Measurements from ENCODE around the gene LHB.
A peak's percentile ranks its signal among the peaks of the same experiment; 100 is the strongest.
"Not testable (repeated sequence)": the region's sequence is repeated elsewhere in the genome, so short reads cannot be mapped to it uniquely, and the experiment has no call there.

Gene LHB

DNA sequence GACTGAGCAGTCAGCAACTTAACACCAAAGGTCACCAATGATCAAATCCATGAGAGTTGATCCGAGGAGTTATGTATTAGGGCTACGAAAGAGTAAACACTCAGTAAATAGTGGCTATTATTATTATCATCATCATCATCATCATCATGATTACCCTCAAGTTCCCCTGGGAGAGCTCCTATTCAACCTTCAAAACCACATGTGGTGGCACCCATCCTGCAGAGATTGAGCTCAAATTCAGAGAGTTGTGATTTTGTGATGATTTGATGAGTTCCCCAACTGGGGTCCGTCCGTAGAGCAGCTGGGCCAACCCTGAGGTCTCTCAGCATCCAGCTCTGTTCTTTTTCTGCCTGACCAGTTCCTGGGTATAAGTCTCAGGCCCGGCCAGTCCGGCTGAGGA lies 8.2 kb upstream of the LHB start:
- H3K36me3 Mint-ChIP-seq; H3K4me3 Mint-ChIP-seq; DNase-seq (ENCODE audit: low spot score in 2 of 2); ATAC-seq (ENCODE audit: low read depth); H3K27ac Mint-ChIP-seq; H3K27me3 Mint-ChIP-seq; H3K9me3 Mint-ChIP-seq: not testable (repeated sequence)
- H3K4me1 Mint-ChIP-seq = peaks cover 11% of the 10 kb centered on the region

DNA sequence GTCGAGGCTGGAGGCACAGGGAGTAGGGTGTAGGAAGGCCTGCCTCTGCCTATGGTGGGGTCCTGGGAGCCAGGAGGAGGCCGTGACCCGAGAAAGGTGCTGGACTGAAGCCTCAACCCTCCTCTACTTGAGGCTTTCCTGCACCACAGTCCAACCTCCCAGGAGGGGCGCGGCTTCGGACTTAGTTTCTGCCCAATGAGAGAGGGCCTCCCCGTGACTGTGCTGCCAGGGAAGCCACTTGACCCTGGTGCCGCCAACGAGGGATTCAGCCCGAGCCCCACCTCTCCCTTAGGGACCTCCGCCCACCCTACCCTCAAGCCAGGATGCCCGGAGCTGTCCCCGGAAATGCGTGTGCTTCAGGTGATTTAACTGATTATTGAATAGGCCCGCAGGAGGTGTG lies 7.3 kb upstream of the LHB start, which contains the start of gene CGB3:
Gene CGB3 (minus strand): TSS at position 101 of the 400 bp plus-strand sequence. CDS start 362 bp downstream, outside the sequence.
- H3K4me1 Mint-ChIP-seq = peaks cover 12% of the 10 kb centered on the region
- H3K36me3 Mint-ChIP-seq; H3K4me3 Mint-ChIP-seq; H3K27me3 Mint-ChIP-seq; DNase-seq (ENCODE audit: low spot score in 2 of 2); ATAC-seq (ENCODE audit: low read depth); H3K9me3 Mint-ChIP-seq; H3K27ac Mint-ChIP-seq: not testable (repeated sequence)

DNA sequence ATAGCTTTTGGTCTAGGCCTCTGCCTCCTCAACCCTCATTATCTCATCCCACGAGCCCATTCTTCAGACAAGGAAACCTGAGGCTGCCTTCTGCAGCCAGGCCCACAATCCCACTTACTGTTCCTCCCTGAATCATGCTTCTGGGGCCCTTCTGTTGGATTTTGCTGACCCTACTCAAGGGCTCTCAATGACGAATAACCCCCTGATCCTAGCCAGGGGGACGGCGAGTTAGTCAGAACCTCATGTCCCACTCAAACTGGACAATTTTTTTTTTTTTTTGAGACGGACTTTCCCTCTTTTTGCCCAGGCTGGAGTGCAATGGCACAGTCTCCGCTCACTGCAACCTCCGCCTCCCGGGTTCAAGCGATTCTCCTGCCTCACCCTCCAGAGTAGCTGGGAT lies 5.2 kb upstream of the LHB start:
- DNase-seq (ENCODE audit: low spot score in 2 of 2) (no peak), ATAC-seq (ENCODE audit: low read depth) (no peak)
- Mint-ChIP-seq H3K9me3 (no peaks in the 10 kb centered on the region), H3K4me3 (no peak overlapping the region), H3K27ac (no peak overlapping the region), H3K36me3 (no peaks in the 10 kb centered on the region), H3K27me3 (no peaks in the 10 kb centered on the region), H3K4me1 (peaks cover 16% of the 10 kb centered on the region)

DNA sequence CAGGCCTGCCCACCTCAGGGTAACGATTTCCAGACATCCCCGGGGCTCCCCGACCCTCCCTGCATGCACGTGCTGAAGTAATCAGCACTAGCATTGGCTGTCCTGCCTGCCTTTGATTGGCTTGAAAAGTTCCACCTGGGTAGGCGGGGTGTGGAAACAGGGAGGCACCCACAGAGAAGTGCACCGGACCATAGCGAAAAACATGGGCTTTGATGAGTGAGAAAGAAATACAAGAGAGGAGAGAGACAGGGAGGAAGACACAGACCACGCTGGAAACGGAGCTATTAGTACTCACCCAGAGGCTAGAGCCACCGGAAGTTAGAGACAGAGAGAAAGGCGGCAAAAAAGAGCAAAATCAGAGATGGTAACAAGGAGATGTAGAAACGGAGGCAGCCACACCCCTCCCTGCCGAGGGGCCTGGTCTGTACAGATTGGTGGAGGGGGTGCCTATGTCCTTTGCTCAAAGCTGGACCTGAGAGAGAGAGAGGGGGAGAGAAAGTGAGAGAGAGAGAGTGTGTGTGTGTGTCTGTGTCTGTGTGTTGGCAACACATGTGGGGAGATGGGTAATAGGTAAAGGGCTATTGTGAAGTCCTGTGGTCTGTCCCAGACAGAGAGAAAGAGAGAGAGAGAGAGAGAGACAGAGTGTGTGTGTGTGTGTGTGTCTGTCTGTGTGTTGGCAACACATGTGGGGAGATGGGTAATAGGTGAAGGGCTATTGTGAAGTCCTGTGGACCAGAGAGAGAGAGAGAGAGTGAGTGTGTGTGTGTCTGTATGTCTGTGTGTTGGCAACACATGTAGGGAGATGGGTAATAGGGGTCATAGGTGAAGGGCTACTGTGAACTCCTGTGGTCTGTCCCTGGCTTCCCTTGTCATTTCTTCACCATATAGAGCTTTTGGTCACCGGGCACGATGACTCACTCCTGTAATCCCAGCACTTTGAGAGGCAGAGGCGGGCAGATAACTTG lies 4.3 kb upstream of the LHB start:
- Mint-ChIP-seq H3K27ac (peak overlapping the region; percentile 1), H3K36me3 (no peaks in the 10 kb centered on the region), H3K4me3 (peak overlapping the region; percentile 22), H3K27me3 (no peaks in the 10 kb centered on the region), H3K4me1 (peaks cover 16% of the 10 kb centered on the region), H3K9me3 (no peaks in the 10 kb centered on the region)
- no peak for DNase-seq (ENCODE audit: low spot score in 2 of 2)
- no peak for ATAC-seq (ENCODE audit: low read depth)

DNA sequence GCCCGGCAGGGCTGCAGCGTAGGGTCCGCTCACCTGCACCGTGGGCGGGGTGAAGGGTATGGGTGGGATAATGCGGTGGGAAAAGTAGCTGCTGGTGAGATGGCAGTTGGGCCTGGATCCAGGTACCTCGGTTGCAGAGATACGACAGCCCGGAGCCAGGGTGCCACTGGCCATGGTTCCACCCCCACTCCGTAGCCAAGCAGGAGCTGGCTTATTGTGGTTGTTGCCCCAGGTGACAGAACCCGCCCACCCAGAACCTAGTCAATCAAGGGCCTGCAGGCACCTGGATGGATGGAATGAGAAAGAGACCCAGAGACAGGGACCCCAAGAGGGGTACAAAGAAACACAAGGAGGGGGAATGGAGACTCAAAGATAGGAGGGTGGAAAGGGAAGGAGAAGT lies 3.5 kb upstream of the LHB start:
- no peaks in the 10 kb centered on the region for H3K27me3 Mint-ChIP-seq
- ATAC-seq (ENCODE audit: low read depth) (no peak), DNase-seq (ENCODE audit: low spot score in 2 of 2) (no peak)
- H3K27ac Mint-ChIP-seq = no peak overlapping the region
- H3K4me3 Mint-ChIP-seq = peak overlapping the region; percentile 83
- H3K4me1 Mint-ChIP-seq = peaks cover 16% of the 10 kb centered on the region
- H3K9me3 Mint-ChIP-seq = no peaks in the 10 kb centered on the region
- no peaks in the 10 kb centered on the region for H3K36me3 Mint-ChIP-seq

DNA sequence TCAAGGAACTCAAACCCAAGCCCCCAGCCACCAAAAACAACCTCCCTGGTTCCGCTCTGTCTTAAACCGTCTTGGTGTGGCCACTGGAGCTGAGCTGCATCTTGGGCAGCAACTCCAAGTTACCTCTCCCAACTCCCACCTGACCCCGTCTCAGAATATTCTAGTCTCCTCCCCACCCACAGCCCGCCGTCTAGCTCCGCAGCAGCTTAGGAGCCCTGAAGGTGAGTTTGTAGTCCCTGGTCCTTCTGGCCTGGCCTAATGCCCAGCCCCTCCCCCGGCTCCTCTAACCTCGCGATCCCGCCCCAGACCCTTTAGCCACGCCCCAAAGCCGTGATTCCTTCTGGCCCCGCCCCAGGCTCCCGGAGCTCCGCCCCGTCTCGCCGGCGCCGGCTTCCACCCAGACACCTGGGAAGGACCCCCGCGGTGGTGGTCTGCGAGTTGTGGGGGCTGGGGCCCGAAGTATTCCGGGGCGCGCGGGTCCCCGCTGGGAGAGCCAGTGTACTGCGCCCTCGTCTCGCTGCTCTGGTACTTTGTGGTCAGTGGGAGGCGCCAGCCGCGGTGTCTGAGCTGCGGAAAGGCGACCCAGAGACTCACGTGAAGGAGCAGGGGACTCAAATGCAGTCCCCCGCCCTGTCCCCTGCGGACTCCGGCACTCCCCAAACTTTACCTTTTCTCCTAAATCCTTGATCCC lies 2.5 kb upstream of the LHB start:
- ATAC-seq (ENCODE audit: low read depth) (peak; percentile 42), DNase-seq (ENCODE audit: low spot score in 2 of 2) (peak; percentile 52 to 78)
- H3K36me3 Mint-ChIP-seq = peaks cover 1% of the 10 kb centered on the region
- no peak overlapping the region for H3K27ac Mint-ChIP-seq
- H3K9me3 Mint-ChIP-seq = no peaks in the 10 kb centered on the region
- H3K4me1 Mint-ChIP-seq = peaks cover 16% of the 10 kb centered on the region
- H3K4me3 Mint-ChIP-seq = peak overlapping the region; percentile 83
- H3K27me3 Mint-ChIP-seq = no peaks in the 10 kb centered on the region

DNA sequence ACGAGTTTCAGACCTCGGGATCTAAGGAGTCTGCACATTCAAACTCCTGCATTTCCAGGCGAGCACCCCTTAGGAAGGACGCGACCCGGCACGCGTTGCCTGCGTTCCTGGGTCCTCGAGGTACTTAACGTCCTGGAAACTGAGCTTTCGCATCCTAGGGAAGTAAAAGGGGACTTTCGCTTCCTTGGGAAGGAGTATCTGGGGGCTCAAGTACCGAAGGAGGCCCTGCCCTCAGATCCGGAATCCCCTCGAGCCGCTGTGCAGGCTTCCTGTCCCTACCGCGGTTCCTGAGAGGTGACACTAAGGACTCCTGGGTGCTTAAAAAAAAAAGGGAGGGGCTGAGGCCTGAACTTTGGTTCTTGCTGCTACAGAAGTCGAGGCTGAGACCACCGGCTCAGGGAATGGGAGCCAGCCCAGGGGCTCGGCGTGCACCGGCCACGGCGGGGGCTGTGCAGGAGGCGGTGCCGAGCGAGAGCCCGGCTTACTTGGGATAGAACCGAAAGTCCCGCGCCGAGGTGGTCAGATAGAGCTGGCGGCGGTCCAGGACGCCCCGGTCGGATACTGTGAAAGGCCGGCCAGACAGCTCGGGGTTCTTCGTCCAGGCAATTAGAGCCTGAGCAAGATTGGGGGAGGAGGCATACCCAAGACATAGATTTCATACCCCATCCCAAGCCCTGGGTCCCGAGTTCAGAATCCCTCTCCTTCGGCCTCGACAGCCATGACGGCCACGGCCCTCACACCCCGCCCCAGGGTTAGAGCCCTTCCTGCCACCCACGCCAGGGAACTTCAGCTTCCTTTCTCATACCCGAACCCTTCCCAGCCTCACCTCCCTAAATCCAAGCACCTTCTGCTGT lies 1.7 kb upstream of the LHB start:
- H3K36me3 Mint-ChIP-seq; DNase-seq (ENCODE audit: low spot score in 2 of 2); H3K9me3 Mint-ChIP-seq; H3K27me3 Mint-ChIP-seq; ATAC-seq (ENCODE audit: low read depth); H3K27ac Mint-ChIP-seq: not testable (repeated sequence)
- H3K4me3 Mint-ChIP-seq = peak overlapping the region; percentile 83
- peaks cover 16% of the 10 kb centered on the region for H3K4me1 Mint-ChIP-seq

DNA sequence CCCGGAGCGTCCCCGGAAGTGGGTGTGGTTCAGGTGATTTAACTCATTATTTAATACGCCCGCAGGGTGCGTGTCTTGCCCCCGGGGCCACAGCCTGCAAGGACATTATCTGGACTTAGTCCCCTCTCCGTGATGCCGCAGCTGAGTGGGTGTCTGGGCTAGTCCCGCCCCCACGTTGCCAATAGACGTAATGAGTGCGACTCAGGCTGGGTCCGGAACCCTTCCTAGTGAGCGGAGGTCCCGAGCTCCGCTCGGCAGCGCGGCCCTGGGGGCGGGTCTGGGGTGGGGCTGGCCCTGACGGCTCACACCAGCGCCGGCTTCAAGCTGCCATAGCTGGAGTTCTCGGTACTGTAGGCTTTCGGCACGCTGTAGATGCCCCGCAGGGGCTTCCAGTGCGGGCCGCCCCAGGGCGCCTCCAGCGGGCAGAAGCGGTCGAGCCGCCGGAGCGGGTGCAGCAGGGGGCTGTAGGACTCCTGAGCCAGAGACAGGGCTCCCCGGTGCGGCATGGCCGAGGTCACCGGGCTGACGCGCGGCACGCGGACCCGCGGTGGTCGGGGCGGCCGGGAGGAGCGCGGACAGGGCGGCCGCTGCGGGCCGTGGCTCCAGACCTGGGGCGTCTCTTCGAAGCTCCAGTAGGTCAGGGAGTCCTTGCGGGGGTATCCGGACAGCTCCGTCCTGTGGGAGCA lies 918 bp upstream of the LHB start:
- H3K27ac Mint-ChIP-seq = no peak overlapping the region
- DNase-seq (ENCODE audit: low spot score in 2 of 2) = peak; percentile 70 to 79

DNA sequence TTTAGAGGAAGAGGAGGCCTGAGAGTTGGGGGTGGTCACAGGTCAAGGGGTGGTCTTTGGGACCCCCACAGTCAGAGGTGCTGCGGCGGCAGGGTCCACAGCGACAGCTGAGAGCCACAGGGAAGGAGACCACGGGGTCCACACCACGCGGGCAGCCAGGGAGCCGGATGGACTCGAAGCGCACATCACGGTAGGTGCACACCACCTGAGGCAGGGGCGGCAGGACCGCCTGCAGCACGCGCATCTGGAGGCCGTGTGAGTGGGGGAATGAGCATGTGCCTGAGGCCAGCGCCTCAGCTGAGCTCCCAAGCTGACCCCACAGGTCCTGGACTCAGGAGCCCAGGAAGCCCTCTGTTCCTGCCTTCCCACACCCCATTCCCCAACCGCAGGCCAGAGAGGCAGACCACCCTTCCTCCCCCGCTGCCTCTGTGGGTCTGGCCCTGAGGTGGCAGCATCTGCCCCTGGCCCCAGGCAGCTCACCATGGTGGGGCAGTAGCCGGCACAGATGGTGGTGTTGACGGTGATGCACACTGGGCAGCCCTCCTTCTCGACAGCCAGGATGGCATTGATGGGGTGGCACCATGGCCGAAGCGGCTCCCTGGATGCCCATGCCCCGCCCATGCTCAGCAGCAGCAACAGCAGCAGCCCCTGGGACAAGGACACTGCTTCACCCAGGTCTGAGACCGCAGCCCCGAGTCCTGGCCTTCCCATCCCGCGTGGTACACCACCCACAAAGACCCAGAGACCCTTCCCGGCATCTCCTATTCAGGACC lies 638 bp downstream of the LHB start:
- ATAC-seq (ENCODE audit: low read depth) = no peak
- H3K27me3 Mint-ChIP-seq = no peaks in the 10 kb centered on the region
- H3K9me3 Mint-ChIP-seq = no peaks in the 10 kb centered on the region
- peaks cover 13% of the 10 kb centered on the region for H3K4me1 Mint-ChIP-seq
- no peak overlapping the region for H3K27ac Mint-ChIP-seq
- H3K4me3 Mint-ChIP-seq = peak overlapping the region; percentile 63
- H3K36me3 Mint-ChIP-seq = peaks cover 4% of the 10 kb centered on the region
- no peak for DNase-seq (ENCODE audit: low spot score in 2 of 2)

More for the DNA sequence above, 918 bp upstream of the LHB start:
- Mint-ChIP-seq H3K9me3 (no peaks in the 10 kb centered on the region), H3K4me1 (peaks cover 16% of the 10 kb centered on the region), H3K4me3 (peak overlapping the region; percentile 83), H3K36me3 (peaks cover 4% of the 10 kb centered on the region), H3K27me3 (no peaks in the 10 kb centered on the region)
- ATAC-seq (ENCODE audit: low read depth) = peak; percentile 87

DNA sequence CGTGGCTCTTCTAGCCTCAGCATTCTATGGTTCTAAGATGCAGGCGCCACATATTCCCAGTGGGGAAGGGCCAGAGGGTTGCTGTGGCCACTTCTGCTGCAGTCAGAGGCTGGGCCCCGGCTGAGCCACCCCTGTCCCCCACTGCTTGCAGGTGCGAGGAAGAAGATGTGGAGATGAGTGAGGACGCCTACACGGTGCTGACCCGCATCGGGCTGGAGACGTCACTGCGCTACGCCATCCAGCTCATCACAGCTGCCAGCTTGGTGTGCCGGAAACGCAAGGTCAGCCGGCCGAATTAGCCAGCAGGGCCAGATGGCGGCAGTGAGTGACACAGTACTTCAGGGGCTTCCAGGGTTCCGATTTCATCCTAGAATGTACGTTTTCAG lies 2.0 kb downstream of the LHB start:
- no peak overlapping the region for H3K4me3 Mint-ChIP-seq
- peaks cover 5% of the 10 kb centered on the region for H3K4me1 Mint-ChIP-seq
- no peaks in the 10 kb centered on the region for H3K27me3 Mint-ChIP-seq
- H3K27ac Mint-ChIP-seq = no peak overlapping the region
- no peak for ATAC-seq (ENCODE audit: low read depth)
- no peaks in the 10 kb centered on the region for H3K9me3 Mint-ChIP-seq
- peaks cover 13% of the 10 kb centered on the region for H3K36me3 Mint-ChIP-seq
- no peak for DNase-seq (ENCODE audit: low spot score in 2 of 2)

DNA sequence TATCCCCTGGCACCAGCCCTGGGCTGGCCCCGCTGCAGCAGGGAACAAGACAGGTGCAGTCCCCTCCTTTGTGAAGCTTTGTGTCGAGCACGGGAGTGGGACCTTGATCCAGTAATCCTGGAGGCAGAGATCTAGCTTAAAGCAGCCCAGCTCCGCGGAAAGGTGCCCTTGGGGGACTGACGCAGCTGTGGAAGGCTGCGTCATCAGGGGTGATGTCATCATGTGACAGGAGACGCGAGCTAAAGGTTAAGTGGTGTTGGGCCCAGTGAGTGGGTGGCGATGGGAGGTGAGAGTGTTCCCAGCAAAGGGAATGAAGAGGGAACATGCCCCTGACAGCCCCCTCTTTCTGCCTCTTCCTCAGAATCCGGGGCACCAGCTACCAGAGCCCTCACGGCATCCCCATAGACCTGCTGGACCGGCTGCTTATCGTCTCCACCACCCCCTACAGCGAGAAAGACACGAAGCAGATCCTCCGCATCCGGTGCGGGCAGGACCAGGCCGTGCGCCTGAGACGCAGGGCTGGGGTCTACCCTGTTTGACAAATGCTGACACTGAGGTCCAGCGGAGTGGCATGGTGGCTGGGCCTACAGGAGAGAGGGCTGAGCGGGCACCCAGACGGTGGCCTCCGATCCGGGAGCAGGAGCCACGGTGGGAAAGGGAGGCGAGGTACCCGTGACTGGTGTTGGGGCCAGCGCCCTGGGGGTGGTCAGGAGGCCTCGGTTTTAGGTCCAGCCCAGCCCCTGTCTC lies 2.6 kb downstream of the LHB start:
- Mint-ChIP-seq H3K27me3 (no peaks in the 10 kb centered on the region), H3K4me3 (no peak overlapping the region), H3K9me3 (no peaks in the 10 kb centered on the region), H3K4me1 (peaks cover 4% of the 10 kb centered on the region), H3K27ac (no peak overlapping the region), H3K36me3 (peaks cover 15% of the 10 kb centered on the region)
- DNase-seq (ENCODE audit: low spot score in 2 of 2) = no peak
- no peak for ATAC-seq (ENCODE audit: low read depth)

DNA sequence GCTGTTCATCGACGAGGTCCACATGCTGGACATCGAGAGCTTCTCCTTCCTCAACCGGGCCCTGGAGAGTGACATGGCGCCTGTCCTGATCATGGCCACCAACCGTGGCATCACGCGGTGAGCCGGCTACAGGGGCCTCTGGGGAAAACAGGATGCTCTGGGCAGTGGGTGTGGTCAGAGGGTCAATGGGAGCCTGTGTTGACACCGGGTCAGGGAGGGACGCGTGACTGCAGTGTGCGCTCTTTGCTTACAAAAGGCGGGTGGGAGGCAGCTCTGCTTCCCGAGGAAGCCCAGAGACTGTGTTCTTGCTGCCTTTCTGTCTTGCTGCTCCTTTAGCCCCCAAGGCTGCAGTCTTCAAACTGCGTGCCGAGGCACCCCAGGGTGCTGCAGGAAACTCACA lies 5.7 kb downstream of the LHB start:
- no peak overlapping the region for H3K4me3 Mint-ChIP-seq
- H3K27ac Mint-ChIP-seq = no peak overlapping the region
- ATAC-seq (ENCODE audit: low read depth) = no peak
- no peaks in the 10 kb centered on the region for H3K9me3 Mint-ChIP-seq
- DNase-seq (ENCODE audit: low spot score in 2 of 2) = no peak
- peaks cover 20% of the 10 kb centered on the region for H3K36me3 Mint-ChIP-seq
- no peaks in the 10 kb centered on the region for H3K4me1 Mint-ChIP-seq
- no peaks in the 10 kb centered on the region for H3K27me3 Mint-ChIP-seq

Measured in memory B cell (primary cell).